Hepatocyte (in vitro differentiated cells): ENCODE data around the gene RAD51D. TPM values are rescaled to one million over a fixed set of nuclear protein-coding genes. Genes with fewer than 3 reads are reported as not detected.
"Not testable (repeated sequence)": the region's sequence is repeated elsewhere in the genome, so short reads cannot be mapped to it uniquely, and the experiment has no call there.

Source experiments
- DNase-seq: peaks from one replicate; pipeline ENCODE4 v3.0.0-alpha.2; 2016; ENCODE audit warnings: low spot score
- H2AFZ ChIP-seq: fragments of 200-600 bp; sonication (generic); 2 replicates; pipeline ENCODE4 v1.6.0; 2016; ENCODE audit warnings: antibody characterized with exemption, mild to moderate bottlenecking
- H3K27ac ChIP-seq: fragments of 200-600 bp; sonication (generic); 2 replicates; pipeline ENCODE4 v1.5.1; 2016; ENCODE audit warnings: mild to moderate bottlenecking
- H3K27me3 ChIP-seq: fragments of 200-600 bp; sonication (generic); 2 replicates; pipeline ENCODE4 v1.6.1; 2016
- H3K36me3 ChIP-seq: fragments of 200-600 bp; sonication (generic); replicated peaks from 2 replicates; pipeline ENCODE4 v1.5.1; 2016; ENCODE audit warnings: low read depth; ENCODE audit not compliant: insufficient read depth
- H3K4me1 ChIP-seq: fragments of 200-600 bp; sonication (generic); 2 replicates; pipeline ENCODE4 v1.5.1; 2016; ENCODE audit warnings: mild to moderate bottlenecking, moderate library complexity; ENCODE audit not compliant: insufficient read depth
- H3K4me2 ChIP-seq: fragments of 200-600 bp; sonication (generic); 2 replicates; pipeline ENCODE4 v1.6.0; 2016
- H3K4me3 ChIP-seq: fragments of 200-600 bp; sonication (generic); 2 replicates; pipeline ENCODE4 v1.5.1; 2016; ENCODE audit warnings: mild to moderate bottlenecking
- H3K79me2 ChIP-seq: fragments of 200-600 bp; sonication (generic); 2 replicates; pipeline ENCODE4 v1.6.0; 2017; ENCODE audit warnings: mild to moderate bottlenecking
- H3K9me2 ChIP-seq: fragments of 200-600 bp; sonication (generic); replicated peaks from 2 replicates; pipeline ENCODE4 v1.6.0; 2017; ENCODE audit warnings: mild to moderate bottlenecking; ENCODE audit not compliant: insufficient read depth
- H3K9me3 ChIP-seq: fragments of 200-600 bp; sonication (generic); 2 replicates; pipeline ENCODE4 v1.5.1; 2016; ENCODE audit warnings: low read depth, mild to moderate bottlenecking
- H4K20me1 ChIP-seq: fragments of 200-600 bp; sonication (generic); 2 replicates; pipeline ENCODE4 v1.6.0; 2016; ENCODE audit warnings: mild to moderate bottlenecking; ENCODE audit not compliant: insufficient read depth, poor library complexity, severe bottlenecking
- CTCF ChIP-seq: fragments of 200-600 bp; sonication (generic); IDR thresholded peaks from 2 replicates; pipeline ENCODE4 v1.5.1; 2016; ENCODE audit warnings: antibody characterized with exemption, mild to moderate bottlenecking; ENCODE audit not compliant: poor library complexity
- EZH2 ChIP-seq: fragments of 200-600 bp; sonication (generic); IDR thresholded peaks from 2 replicates; pipeline ENCODE4 v1.6.1; 2016; ENCODE audit warnings: antibody characterized with exemption, mild to moderate bottlenecking, borderline replicate concordance
- EZH2phosphoT487 ChIP-seq: fragments of 200-600 bp; sonication (generic); IDR thresholded peaks from one replicate; pipeline ENCODE4 v1.6.1; 2018; ENCODE audit warnings: antibody characterized with exemption, mild to moderate bottlenecking, low read depth, moderate library complexity; ENCODE audit not compliant: unreplicated experiment, severe bottlenecking
- WGBS: methylation state at CpG from one replicate; pipeline ENCODE4 v1.1.6; 2016; ENCODE audit warnings: low lambda C conversion rate; ENCODE audit errors: missing lambda C conversion rate; 5-methylcytosine and 5-hydroxymethylcytosine counted together
- polyA plus RNA-seq: library from polyadenylated mRNA; unstranded; fragments of >200 nt; fragmentation: Nextera tagmentation; extraction: Ambion mirVana; gene quantifications from 2 replicates; pipeline ENCODE4 v1.2.1, GENCODE V29; 2016
- total RNA-seq: library from RNA; depleted of rRNA; stranded (reverse); fragments of >200 nt; gene quantifications from 2 replicates; pipeline ENCODE4 v1.2.3, GENCODE V29; 2014

The RAD51D gene
- total and polyA plus RNA-seq, 2 experiments from 2014 or later, result 7.1 to 9.9 TPM

GRCh38 chr17:35099908-35100307 is 19.8 kb downstream of the RAD51D start:
- no peaks in the 10 kb centered on the region for H3K9me3 ChIP-seq
- no peaks in the 10 kb centered on the region for H3K9me2 ChIP-seq
- no peaks in the 10 kb centered on the region for H3K27me3 ChIP-seq
- no peak for DNase-seq
- H2AFZ ChIP-seq, result no peak overlapping the region
- H3K4me2 ChIP-seq, result no peak overlapping the region
- WGBS, result 94% methylated on average over 3 of the region's 3 CpGs
- H3K4me3 ChIP-seq, result no peak overlapping the region
- no peaks in the 10 kb centered on the region for H4K20me1 ChIP-seq
- H3K4me1 ChIP-seq, result no peaks in the 10 kb centered on the region
- no peaks in the 10 kb centered on the region for H3K79me2 ChIP-seq
- no peaks in the 10 kb centered on the region for H3K36me3 ChIP-seq
- no peak overlapping the region for H3K27ac ChIP-seq
- TF ChIP-seq EZH2, result no peak

DNA sequence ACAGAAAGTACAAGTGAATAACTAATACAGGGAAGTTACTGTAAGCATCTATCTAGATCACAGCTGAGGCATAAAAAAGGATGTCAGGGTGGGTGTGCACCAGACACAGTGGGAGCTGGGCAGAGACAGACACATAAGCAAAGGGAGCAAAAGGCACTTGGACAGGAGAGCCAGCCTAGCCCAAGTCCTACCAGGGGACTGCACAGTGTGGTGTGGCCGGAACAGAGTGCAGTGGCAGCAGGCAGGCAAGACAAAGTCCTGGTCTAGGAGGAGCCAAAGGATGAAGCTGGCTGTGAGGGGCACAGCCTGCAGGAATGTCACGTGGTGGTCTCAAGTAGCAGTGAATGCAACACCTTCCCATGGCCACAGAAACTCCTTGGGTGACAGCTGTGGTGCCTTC is 21.9 kb downstream of the RAD51D start:
- no peaks in the 10 kb centered on the region for H3K4me1 ChIP-seq
- WGBS, result 89% methylated on average over 2 of the region's 2 CpGs

DNA sequence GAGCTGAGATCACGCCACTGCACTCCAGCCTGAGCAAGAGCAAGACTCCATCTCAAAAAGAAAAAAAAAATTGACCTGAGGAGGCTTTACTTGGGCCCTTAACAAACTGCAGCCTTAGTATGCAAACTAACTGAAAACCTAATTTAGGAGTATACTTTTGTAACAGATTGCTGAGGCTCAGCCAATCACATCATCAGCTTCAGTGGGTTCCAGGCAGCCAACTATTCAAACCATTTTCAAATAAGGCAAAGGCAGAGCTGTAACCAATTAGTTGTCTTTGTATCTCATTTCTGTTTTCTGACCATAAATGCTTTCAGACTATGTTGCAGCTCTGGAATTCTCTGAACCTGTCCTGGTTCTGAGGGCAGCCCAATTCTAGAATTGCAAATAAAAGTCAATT is 23.9 kb downstream of the RAD51D start:
- H3K79me2 ChIP-seq, result no peaks in the 10 kb centered on the region
- H3K36me3 ChIP-seq, result no peaks in the 10 kb centered on the region
- no peak overlapping the region for H3K4me2 ChIP-seq
- H3K9me3 ChIP-seq, result no peaks in the 10 kb centered on the region
- no peaks in the 10 kb centered on the region for H4K20me1 ChIP-seq
- H3K4me3 ChIP-seq, result no peak overlapping the region
- DNase-seq, result no peak
- H3K27ac ChIP-seq, result no peak overlapping the region
- no peaks in the 10 kb centered on the region for H3K27me3 ChIP-seq
- no peaks in the 10 kb centered on the region for H3K9me2 ChIP-seq
- 94% methylated on average over 1 of the region's 1 CpG for WGBS
- H2AFZ ChIP-seq, result no peak overlapping the region
- H3K4me1 ChIP-seq, result no peaks in the 10 kb centered on the region
- no peak for TF ChIP-seq EZH2
- no peak for TF ChIP-seq CTCF
- TF ChIP-seq EZH2phosphoT487, result no peak

More for the DNA sequence above, 21.9 kb downstream of the RAD51D start:
- H3K4me3 ChIP-seq, result no peak overlapping the region
- H2AFZ ChIP-seq, result no peak overlapping the region
- no peak for DNase-seq
- no peak for TF ChIP-seq EZH2phosphoT487
- TF ChIP-seq CTCF, result no peak
- no peak for TF ChIP-seq EZH2
- no peaks in the 10 kb centered on the region for H3K9me3 ChIP-seq
- H3K36me3 ChIP-seq, result no peaks in the 10 kb centered on the region
- H3K79me2 ChIP-seq, result no peaks in the 10 kb centered on the region
- H3K27me3 ChIP-seq, result no peaks in the 10 kb centered on the region
- no peak overlapping the region for H3K4me2 ChIP-seq
- H4K20me1 ChIP-seq, result no peaks in the 10 kb centered on the region
- no peaks in the 10 kb centered on the region for H3K9me2 ChIP-seq
- no peak overlapping the region for H3K27ac ChIP-seq

- Histone ChIP-seq H3K9me3 (no peaks in the 10 kb centered on the region), H3K27me3 (no peaks in the 10 kb centered on the region), H3K4me1 (no peaks in the 10 kb centered on the region), H3K9me2 (no peaks in the 10 kb centered on the region), H2AFZ (no peak overlapping the region), H4K20me1 (no peaks in the 10 kb centered on the region), H3K4me2 (no peak overlapping the region), H3K79me2 (no peaks in the 10 kb centered on the region), H3K27ac (no peak overlapping the region), H3K36me3 (no peaks in the 10 kb centered on the region), H3K4me3 (no peak overlapping the region)
- TF ChIP-seq EZH2phosphoT487 (no peak), CTCF (no peak)
- no peak for DNase-seq
- 85% methylated on average over 2 of the region's 2 CpGs for WGBS
Measured at GRCh38 chr17:35094902-35095301, 24.8 kb downstream of the RAD51D start.

GRCh38 chr17:35090707-35091106 is 29.0 kb downstream of the RAD51D start:
- WGBS, result 95% methylated on average over 11 of the region's 11 CpGs
- not testable (repeated sequence) for H4K20me1 ChIP-seq, H3K9me2 ChIP-seq

More at GRCh38 chr17:35090707-35091106, 29.0 kb downstream of the RAD51D start:
- peaks cover 15% of the 10 kb centered on the region for H3K79me2 ChIP-seq
- DNase-seq, H3K9me3 ChIP-seq, H2AFZ ChIP-seq, H3K36me3 ChIP-seq, H3K27ac ChIP-seq, H3K4me1 ChIP-seq, H3K4me2 ChIP-seq, H3K4me3 ChIP-seq, H3K27me3 ChIP-seq: not testable (repeated sequence)
